ENCODE measurements around the gene DISC1.

DNA sequence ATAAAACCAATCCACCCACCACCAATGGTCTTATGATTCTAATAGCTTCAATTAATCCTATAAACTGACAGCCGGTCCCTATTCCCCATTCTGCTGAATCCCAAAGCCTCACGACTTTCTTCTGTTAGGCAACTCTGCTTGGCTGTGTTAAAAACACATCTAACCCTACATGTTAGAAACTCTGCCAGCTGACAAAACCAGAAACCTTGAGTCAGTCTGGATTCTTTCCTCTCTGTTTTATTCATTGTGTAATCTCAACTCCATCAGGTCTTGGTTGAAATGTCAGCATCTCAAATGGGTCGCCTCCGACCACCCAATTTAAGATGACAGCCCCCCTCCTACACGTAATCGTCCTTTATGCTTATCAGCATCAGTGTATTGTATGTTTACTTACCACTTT is 312.1 kb downstream of the DISC1 start:
- no peak for TF ChIP-seq POLR2A (IDR thresholded peaks at IDR 0.05)
- TF ChIP-seq, protein P1, sequence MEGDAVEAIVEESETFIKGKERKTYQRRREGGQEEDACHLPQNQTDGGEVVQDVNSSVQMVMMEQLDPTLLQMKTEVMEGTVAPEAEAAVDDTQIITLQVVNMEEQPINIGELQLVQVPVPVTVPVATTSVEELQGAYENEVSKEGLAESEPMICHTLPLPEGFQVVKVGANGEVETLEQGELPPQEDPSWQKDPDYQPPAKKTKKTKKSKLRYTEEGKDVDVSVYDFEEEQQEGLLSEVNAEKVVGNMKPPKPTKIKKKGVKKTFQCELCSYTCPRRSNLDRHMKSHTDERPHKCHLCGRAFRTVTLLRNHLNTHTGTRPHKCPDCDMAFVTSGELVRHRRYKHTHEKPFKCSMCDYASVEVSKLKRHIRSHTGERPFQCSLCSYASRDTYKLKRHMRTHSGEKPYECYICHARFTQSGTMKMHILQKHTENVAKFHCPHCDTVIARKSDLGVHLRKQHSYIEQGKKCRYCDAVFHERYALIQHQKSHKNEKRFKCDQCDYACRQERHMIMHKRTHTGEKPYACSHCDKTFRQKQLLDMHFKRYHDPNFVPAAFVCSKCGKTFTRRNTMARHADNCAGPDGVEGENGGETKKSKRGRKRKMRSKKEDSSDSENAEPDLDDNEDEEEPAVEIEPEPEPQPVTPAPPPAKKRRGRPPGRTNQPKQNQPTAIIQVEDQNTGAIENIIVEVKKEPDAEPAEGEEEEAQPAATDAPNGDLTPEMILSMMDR (IDR thresholded peaks at IDR 0.05), result no peak
- no peak for TF ChIP-seq POLR2AphosphoS5 (IDR thresholded peaks at IDR 0.05)
